HCT116 (cell line): Measurements from ENCODE around the gene RARB. TPM values are rescaled to one million over a fixed set of nuclear protein-coding genes. Genes with fewer than 3 reads are reported as not detected.

Experiments
- ATAC-seq: fragments of 200-7000 bp; cut with Tn5 transposase; 2 replicates; pipeline ENCODE4 v1.9.1; 2020; ENCODE audit warnings: mild to moderate bottlenecking, moderate library complexity
- BruUV-seq: library from RNA; stranded (reverse); fragments of 400-500 nt; replicated peaks from 2 replicates; lab custom pipeline; 2021; lab: Mats Ljungman, UMichigan
- CTCF ChIA-PET: fragments of 300-600 bp; sonication (Branson Sonifier 250); formaldehyde crosslinking; loops from one replicate; lab custom pipeline; 2021; ENCODE audit warnings: antibody characterized with exemption; lab: Charles Lee
- POLR2A ChIA-PET: fragments of 300-600, 350-600 bp; sonication (Branson Sonifier 250); formaldehyde crosslinking; loops from one replicate; lab custom pipeline; 2021; ENCODE audit warnings: antibody characterized with exemption; lab: Charles Lee
- RAD21 ChIA-PET, 2 experiments: fragments of 300-600 bp; sonication (Branson Sonifier 250); formaldehyde crosslinking; loops; one replicate each; lab custom pipeline; 2023; ENCODE audit warnings: low total read pairs in 2 of 2; ENCODE audit not compliant: uncharacterized antibody in 2 of 2, unreplicated experiment in 2 of 2, low non-redundant PET in 1 of 2; lab: Charles Lee
- DNase-seq: peaks from one replicate; pipeline ENCODE4 v3.0.0-alpha.2; 2010; ENCODE audit warnings: low read depth, low spot score
- H2AFZ ChIP-seq: fragments of 200-600 bp; shearing (Covaris generic), sonication (generic); 2 replicates; pipeline ENCODE4 v1.6.1; 2017; ENCODE audit warnings: low read depth, mixed run types, mixed read lengths, antibody characterized with exemption, low read length; ENCODE audit not compliant: poor library complexity, severe bottlenecking
- H3K27ac ChIP-seq: 2 replicates; pipeline ENCODE4 v1.5.1; 2012; ENCODE audit warnings: low read depth, low read length
- H3K27me3 ChIP-seq: fragments of 200-600 bp; sonication (generic); 2 replicates; pipeline ENCODE4 v1.6.1; 2016; ENCODE audit warnings: mixed run types, low read length, mixed read lengths; ENCODE audit not compliant: insufficient read depth
- H3K36me3 ChIP-seq, 2 experiments: fragments of 200-500 bp in 1 of 2; fragments of 200-600 bp in 1 of 2; sonication (Bioruptor generic) in 1 of 2; sonication (generic) in 1 of 2; 2 replicates each; pipeline versions ENCODE4 v1.5.1 to v1.6.1; 2014 to 2016; ENCODE audit warnings: low read length in 2 of 2, inconsistent platforms in 1 of 2, mixed read lengths in 1 of 2, mixed run types in 1 of 2; ENCODE audit not compliant: insufficient read depth in 2 of 2, control insufficient read depth in 1 of 2
- H3K4me1 ChIP-seq, 2 experiments: fragments of 200-600 bp in 1 of 2; sonication (generic) in 1 of 2; 2 replicates each; pipeline versions ENCODE4 v1.5.1 to v1.6.1; 2012 to 2017; ENCODE audit warnings: low read length in 2 of 2, inconsistent platforms in 1 of 2, mild to moderate bottlenecking in 1 of 2, mixed read lengths in 1 of 2, mixed run types in 1 of 2, moderate library complexity in 1 of 2; ENCODE audit not compliant: insufficient read depth in 2 of 2, control insufficient read depth in 1 of 2
- H3K4me2 ChIP-seq: fragments of 200-600 bp; sonication (generic); 2 replicates; pipeline ENCODE4 v1.6.1; 2017; ENCODE audit warnings: mixed run types, low read length, mixed read lengths
- H3K4me3 ChIP-seq, 2 experiments: fragments of 200-600 bp in 1 of 2; sonication (generic) in 1 of 2; replicated peaks in 1 of 2; 2 replicates each; pipeline ENCODE4 v1.5.1; 2011 to 2016; ENCODE audit warnings: low read length in 2 of 2, control low read depth in 1 of 2, low read depth in 1 of 2, mild to moderate bottlenecking in 1 of 2, mixed read lengths in 1 of 2, mixed run types in 1 of 2
- H3K79me2 ChIP-seq: fragments of 200-600 bp; sonication (generic); 2 replicates; pipeline ENCODE4 v1.6.1; 2017; ENCODE audit warnings: mild to moderate bottlenecking, mixed run types, low read length, moderate library complexity, mixed read lengths; ENCODE audit not compliant: insufficient read depth
- H3K9ac ChIP-seq: fragments of 200-600 bp; sonication (generic); 2 replicates; pipeline ENCODE4 v1.6.1; 2016; ENCODE audit warnings: low read length, mixed read lengths
- H3K9me2 ChIP-seq: fragments of 200-600 bp; sonication (generic), shearing (Covaris generic); 2 replicates; pipeline ENCODE4 v1.6.1; 2017; ENCODE audit warnings: mixed run types, mild to moderate bottlenecking, moderate library complexity; ENCODE audit not compliant: insufficient read depth
- H3K9me3 ChIP-seq, 2 experiments: fragments of 200-500 bp in 1 of 2; fragments of 200-600 bp in 1 of 2; sonication (Bioruptor generic) in 1 of 2; sonication (generic) in 1 of 2; 2 replicates each; pipeline ENCODE4 v1.6.1; 2014 to 2017; ENCODE audit warnings: low read length in 2 of 2, mixed read lengths in 2 of 2, inconsistent platforms in 1 of 2, low read depth in 1 of 2, mild to moderate bottlenecking in 1 of 2, mixed run types in 1 of 2, moderate library complexity in 1 of 2; ENCODE audit not compliant: control insufficient read depth in 1 of 2, insufficient read depth in 1 of 2
- H4K20me1 ChIP-seq: fragments of 200-600 bp; sonication (generic), shearing (Covaris generic); 2 replicates; pipeline ENCODE4 v1.6.1; 2017; ENCODE audit warnings: mixed run types, mild to moderate bottlenecking, moderate library complexity; ENCODE audit not compliant: insufficient read depth
- CTCF ChIP-seq, 3 experiments: fragments of 200-600 bp in 1 of 3; sonication (generic) in 1 of 3; IDR thresholded peaks in 2 of 3; conservative IDR thresholded peaks in 1 of 3; 2 replicates each; pipeline ENCODE4 v1.5.1; 2012 to 2017; ENCODE audit warnings: low read depth in 2 of 3, low read length in 2 of 3, antibody characterized with exemption in 1 of 3, borderline replicate concordance in 1 of 3, control low read depth in 1 of 3, mild to moderate bottlenecking in 1 of 3, mixed read lengths in 1 of 3, mixed run types in 1 of 3, moderate library complexity in 1 of 3; ENCODE audit not compliant: insufficient read depth in 1 of 3
- EZH2phosphoT487 ChIP-seq: fragments of 200-600 bp; IDR thresholded peaks from 2 replicates; pipeline ENCODE4 v1.6.1; 2018; ENCODE audit warnings: antibody characterized with exemption, borderline replicate concordance
- FOSL1 ChIP-seq: IDR thresholded peaks from 2 replicates; pipeline ENCODE4 v1.6.1; 2012; ENCODE audit warnings: low read depth
- POLR2A ChIP-seq: IDR thresholded peaks from 2 replicates; pipeline ENCODE4 v1.7.0; 2011; ENCODE audit warnings: borderline replicate concordance; ENCODE audit not compliant: insufficient read depth, insufficient read length; ENCODE audit errors: extremely low read depth
- POLR2AphosphoS5 ChIP-seq: IDR thresholded peaks from 2 replicates; pipeline ENCODE4 v1.6.1; 2011; ENCODE audit warnings: mild to moderate bottlenecking, low read depth, low read length, moderate library complexity
- TCF7L2 ChIP-seq: IDR thresholded peaks from 2 replicates; pipeline ENCODE4 v1.7.0; 2011; ENCODE audit warnings: borderline replicate concordance, inconsistent platforms; ENCODE audit not compliant: insufficient read depth, insufficient read length; ENCODE audit errors: extremely low read depth
- intact Hi-C: fragments of 100-400 bp; cut with micrococcal nuclease; formaldehyde crosslinking; loops from 2 replicates; pipeline ENCODE4 v1.10.0; 2022
- total RNA-seq: library from RNA; stranded (reverse); gene quantifications from one replicate; pipeline ENCODE4 v1.2.1, GENCODE V29; 2021; ENCODE audit not compliant: unreplicated experiment
- TF ChIP-seq, protein P1 (sequence below): IDR thresholded peaks from 2 replicates; pipeline ENCODE4 v1.6.1; 2012

RARB gene
- total RNA-seq, 1 experiment from 2014 or later: not detected

GRCh38 chr3:25384471-25384870, 43.6 kb upstream of the RARB start (continued):
- TF ChIP-seq EZH2phosphoT487: no peak
- no peak for TF ChIP-seq FOSL1
- no peak for TF ChIP-seq CTCF (IDR thresholded peaks at IDR 0.05 in 2 of 3, conservative IDR thresholded peaks at IDR 0.05 in 1 of 3; ENCODE audit: borderline replicate concordance in 1 of 3, insufficient read depth in 1 of 3, low read depth in 2 of 3, low read length in 2 of 3)

GRCh38 chr3:25385807-25386460, 42.1 kb upstream of the RARB start:
- H4K20me1 ChIP-seq: no peaks in the 10 kb centered on the region
- H3K27me3 ChIP-seq: peaks cover 44% of the 10 kb centered on the region
- no TSS peak for BruUV-seq
- RAD21 ChIA-PET: no interaction called here
- POLR2A ChIA-PET: no interaction called here
- no peaks in the 10 kb centered on the region for H3K9me2 ChIP-seq
- no peaks in the 10 kb centered on the region for H3K4me1 ChIP-seq
- TF ChIP-seq POLR2A (no peak), TCF7L2 (no peak), POLR2AphosphoS5 (no peak)
- TF ChIP-seq, protein P1, sequence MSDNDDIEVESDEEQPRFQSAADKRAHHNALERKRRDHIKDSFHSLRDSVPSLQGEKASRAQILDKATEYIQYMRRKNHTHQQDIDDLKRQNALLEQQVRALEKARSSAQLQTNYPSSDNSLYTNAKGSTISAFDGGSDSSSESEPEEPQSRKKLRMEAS: no peak
- CTCF ChIA-PET: no interaction called here
- no peaks in the 10 kb centered on the region for H3K9me3 ChIP-seq
- no peak overlapping the region for H3K9ac ChIP-seq
- H3K79me2 ChIP-seq: no peaks in the 10 kb centered on the region
- DNase-seq (no peak), ATAC-seq (no peak)
- H3K4me3 ChIP-seq: no peak overlapping the region
- no peaks in the 10 kb centered on the region for H3K36me3 ChIP-seq
- intact Hi-C loops: no loop called here
- H3K27ac ChIP-seq: no peak overlapping the region
- no peak overlapping the region for H3K4me2 ChIP-seq
- H2AFZ ChIP-seq: no peak overlapping the region
